ENCODE data around the gene RAB11FIP5.
A peak's percentile ranks its signal among the peaks of the same experiment; 100 is the strongest.
"Not testable (repeated sequence)": the region's sequence is repeated elsewhere in the genome, so short reads cannot be mapped to it uniquely, and the experiment has no call there.

Gene RAB11FIP5

GRCh38 chr2:73112913-73113854 lies at the start of gene RAB11FIP5:
RAB11FIP5 (minus strand) TSS chr2:73112948; CDS start chr2:73112777, 171 bp downstream.
- peak; percentile 31 for DNase-seq (ENCODE audit: low spot score)

GRCh38 chr2:73156539-73157124 lies 43.9 kb upstream of the RAB11FIP5 start:
- DNase-seq (ENCODE audit: low spot score): peak; percentile 33

GRCh38 chr2:73142937-73143336 lies 30.2 kb upstream of the RAB11FIP5 start:
- no peak for DNase-seq (ENCODE audit: low spot score)

GRCh38 chr2:73141896-73142295 lies 29.1 kb upstream of the RAB11FIP5 start:
- no peak for DNase-seq (ENCODE audit: low spot score)

GRCh38 chr2:73135236-73135635 lies 22.5 kb upstream of the RAB11FIP5 start:
- DNase-seq (ENCODE audit: low spot score): no peak

- DNase-seq (ENCODE audit: low spot score): no peak
These were observed 21.7 kb upstream of the RAB11FIP5 start for GRCh38 chr2:73134471-73134870.

GRCh38 chr2:73133566-73134197 lies 20.9 kb upstream of the RAB11FIP5 start:
- no peak for DNase-seq (ENCODE audit: low spot score)

- no peak for DNase-seq (ENCODE audit: low spot score)
These were observed 19.1 kb upstream of the RAB11FIP5 start for GRCh38 chr2:73131807-73132206.

- no peak for DNase-seq (ENCODE audit: low spot score)
These were observed 18.0 kb upstream of the RAB11FIP5 start for GRCh38 chr2:73130790-73131189.

GRCh38 chr2:73128841-73129535 lies 16.2 kb upstream of the RAB11FIP5 start:
- no peak for DNase-seq (ENCODE audit: low spot score)

GRCh38 chr2:73122536-73122935 lies 9.8 kb upstream of the RAB11FIP5 start:
- DNase-seq (ENCODE audit: low spot score): no peak

GRCh38 chr2:73119611-73120239 lies 7.0 kb upstream of the RAB11FIP5 start:
- not testable (repeated sequence) for DNase-seq (ENCODE audit: low spot score)

- DNase-seq (ENCODE audit: low spot score): no peak
These were observed 4.7 kb upstream of the RAB11FIP5 start for GRCh38 chr2:73117441-73117840.

- no peak for DNase-seq (ENCODE audit: low spot score)
These were observed 3.6 kb upstream of the RAB11FIP5 start for GRCh38 chr2:73116182-73116960.

- no peak for DNase-seq (ENCODE audit: low spot score)
These were observed 1.6 kb upstream of the RAB11FIP5 start for GRCh38 chr2:73114273-73114867.

GRCh38 chr2:73112026-73112912 lies 479 bp downstream of the RAB11FIP5 start:
- DNase-seq (ENCODE audit: low spot score): no peak

- DNase-seq (ENCODE audit: low spot score): no peak
These were observed 1.4 kb downstream of the RAB11FIP5 start for GRCh38 chr2:73111073-73112025.
